Endothelial cell of umbilical vein (primary cell): Measurements from ENCODE around the gene NFILZ.

Experiments used
- CTCF ChIP-seq, 2 donors: IDR thresholded peaks; 1 replicate in 1 of 2; 2 replicates in 1 of 2; pipeline ENCODE4 v1.5.1; 2011; ENCODE audit warnings: low read length in 2 of 2, mild to moderate bottlenecking in 2 of 2, moderate library complexity in 2 of 2, control low read depth in 1 of 2, inconsistent platforms in 1 of 2, low read depth in 1 of 2; ENCODE audit not compliant: insufficient read depth in 1 of 2; ENCODE audit errors: extremely low read depth in 1 of 2
- EZH2 ChIP-seq: IDR thresholded peaks from 2 replicates; pipeline ENCODE4 v1.6.1; 2012; ENCODE audit warnings: borderline replicate concordance, low read depth, mild to moderate bottlenecking, moderate library complexity, low read length, inconsistent platforms; ENCODE audit not compliant: severe bottlenecking
- FOS ChIP-seq: IDR thresholded peaks from 2 replicates; pipeline ENCODE4 v1.6.1; 2011; ENCODE audit warnings: mild to moderate bottlenecking, low read length, moderate library complexity, borderline replicate concordance; ENCODE audit not compliant: insufficient read depth
- JUN ChIP-seq: IDR thresholded peaks from 2 replicates; pipeline ENCODE4 v1.6.1; 2011; ENCODE audit warnings: borderline replicate concordance, low read depth; ENCODE audit not compliant: insufficient read length, insufficient read depth
- MAX ChIP-seq: IDR thresholded peaks from 2 replicates; pipeline ENCODE4 v1.6.1; 2011; ENCODE audit not compliant: insufficient read depth, insufficient read length
- POLR2A ChIP-seq: IDR thresholded peaks from 2 replicates; pipeline ENCODE4 v1.6.1; 2012; ENCODE audit warnings: low read depth, mild to moderate bottlenecking, control low read depth, low read length
- POLR2AphosphoS5 ChIP-seq: IDR thresholded peaks from 2 replicates; pipeline ENCODE4 v1.6.1; 2012; ENCODE audit warnings: low read depth, mild to moderate bottlenecking, control low read depth, low read length, moderate library complexity; ENCODE audit not compliant: insufficient read depth

GRCh38 chr19:8642561-8642960, 12.1 kb downstream of the NFILZ start:
- TF ChIP-seq CTCF (IDR thresholded peaks at IDR 0.05; ENCODE audit: extremely low read depth in 1 of 2, insufficient read depth in 1 of 2, low read depth in 1 of 2, low read length in 2 of 2) (no peak), POLR2A (no peak), POLR2AphosphoS5 (no peak), FOS (no peak), MAX (no peak), JUN (no peak), EZH2 (no peak)
